ENCODE results near the gene AGK.

The AGK gene

GRCh38 chr7:141636053-141636452, 84.8 kb downstream of the AGK start:
- Histone ChIP-seq H3K36me3 (replicated peaks; ENCODE audit: low read depth, low read length) (no peaks in the 10 kb centered on the region), H3K9me3 (ENCODE audit: insufficient read depth, low read length) (no peaks in the 10 kb centered on the region), H3K4me1 (ENCODE audit: low read length) (no peaks in the 10 kb centered on the region), H3K4me2 (ENCODE audit: low read length) (no peak overlapping the region), H3K79me2 (ENCODE audit: low read length) (no peaks in the 10 kb centered on the region), H3K27me3 (ENCODE audit: low read depth, low read length) (no peaks in the 10 kb centered on the region), H4K20me1 (ENCODE audit: insufficient read depth, low read length) (no peaks in the 10 kb centered on the region), H2AFZ (ENCODE audit: low read depth, low read length) (no peak overlapping the region), H3K27ac (ENCODE audit: low read length) (no peak overlapping the region), H3K4me3 (ENCODE audit: low read length) (no peak overlapping the region), H3K9ac (ENCODE audit: low read length) (no peak overlapping the region)
- TF ChIP-seq EZH2phosphoT487 (IDR thresholded peaks at IDR 0.05; ENCODE audit: low read depth) (no peak), CTCF (IDR thresholded peaks at IDR 0.05; ENCODE audit: low read depth, low read length) (no peak)

- H3K9ac ChIP-seq (ENCODE audit: low read length) = no peak overlapping the region
- H3K27me3 ChIP-seq (ENCODE audit: low read depth, low read length) = no peaks in the 10 kb centered on the region
- no peak overlapping the region for H3K4me2 ChIP-seq (ENCODE audit: low read length)
- no peaks in the 10 kb centered on the region for H4K20me1 ChIP-seq (ENCODE audit: insufficient read depth, low read length)
- no peaks in the 10 kb centered on the region for H3K4me1 ChIP-seq (ENCODE audit: low read length)
- no peak overlapping the region for H3K4me3 ChIP-seq (ENCODE audit: low read length)
- no peaks in the 10 kb centered on the region for H3K36me3 ChIP-seq (replicated peaks; ENCODE audit: low read depth, low read length)
- H3K9me3 ChIP-seq (ENCODE audit: insufficient read depth, low read length) = no peaks in the 10 kb centered on the region
- H2AFZ ChIP-seq (ENCODE audit: low read depth, low read length) = no peak overlapping the region
- H3K79me2 ChIP-seq (ENCODE audit: low read length) = no peaks in the 10 kb centered on the region
- no peak overlapping the region for H3K27ac ChIP-seq (ENCODE audit: low read length)
- TF ChIP-seq CTCF (IDR thresholded peaks at IDR 0.05; ENCODE audit: low read depth, low read length) (no peak), EZH2phosphoT487 (IDR thresholded peaks at IDR 0.05; ENCODE audit: low read depth) (no peak)
Observed at GRCh38 chr7:141640239-141640840, 89.1 kb downstream of the AGK start.

- no peak overlapping the region for H3K4me3 ChIP-seq (ENCODE audit: low read length)
- H3K27ac ChIP-seq (ENCODE audit: low read length) = no peak overlapping the region
- no peaks in the 10 kb centered on the region for H4K20me1 ChIP-seq (ENCODE audit: insufficient read depth, low read length)
- no peaks in the 10 kb centered on the region for H3K36me3 ChIP-seq (replicated peaks; ENCODE audit: low read depth, low read length)
- H3K4me2 ChIP-seq (ENCODE audit: low read length) = no peak overlapping the region
- H2AFZ ChIP-seq (ENCODE audit: low read depth, low read length) = no peak overlapping the region
- TF ChIP-seq EZH2phosphoT487 (IDR thresholded peaks at IDR 0.05; ENCODE audit: low read depth) (no peak), CTCF (IDR thresholded peaks at IDR 0.05; ENCODE audit: low read depth, low read length) (no peak)
- no peak overlapping the region for H3K9ac ChIP-seq (ENCODE audit: low read length)
- H3K79me2 ChIP-seq (ENCODE audit: low read length) = no peaks in the 10 kb centered on the region
- H3K27me3 ChIP-seq (ENCODE audit: low read depth, low read length) = no peaks in the 10 kb centered on the region
- H3K9me3 ChIP-seq (ENCODE audit: insufficient read depth, low read length) = no peaks in the 10 kb centered on the region
- no peaks in the 10 kb centered on the region for H3K4me1 ChIP-seq (ENCODE audit: low read length)
Observed at GRCh38 chr7:141641876-141642275, 90.7 kb downstream of the AGK start.

GRCh38 chr7:141645188-141645587, 94.0 kb downstream of the AGK start:
- Histone ChIP-seq H3K4me3 (ENCODE audit: low read length) (no peak overlapping the region), H3K9me3 (ENCODE audit: insufficient read depth, low read length) (no peaks in the 10 kb centered on the region), H4K20me1 (ENCODE audit: insufficient read depth, low read length) (no peaks in the 10 kb centered on the region), H2AFZ (ENCODE audit: low read depth, low read length) (no peak overlapping the region), H3K27ac (ENCODE audit: low read length) (no peak overlapping the region), H3K4me1 (ENCODE audit: low read length) (peaks cover 13% of the 10 kb centered on the region), H3K36me3 (replicated peaks; ENCODE audit: low read depth, low read length) (peaks cover 4% of the 10 kb centered on the region), H3K4me2 (ENCODE audit: low read length) (no peak overlapping the region), H3K9ac (ENCODE audit: low read length) (no peak overlapping the region), H3K79me2 (ENCODE audit: low read length) (no peaks in the 10 kb centered on the region), H3K27me3 (ENCODE audit: low read depth, low read length) (no peaks in the 10 kb centered on the region)
- TF ChIP-seq CTCF (IDR thresholded peaks at IDR 0.05; ENCODE audit: low read depth, low read length) (no peak), EZH2phosphoT487 (IDR thresholded peaks at IDR 0.05; ENCODE audit: low read depth) (no peak)

All from OCI-LY3 (cell line).